ENCODE measurements around the gene SPNS2. TPM values are rescaled to one million over a fixed set of nuclear protein-coding genes. Genes with fewer than 3 reads are reported as not detected.

SPNS2 gene
- total and polyA plus RNA-seq, 2 donors (not counting 1 experiment from before 2014, with no cell fraction given), result 0.48 TPM; not detected in 1

GRCh38 chr17:4584101-4584916 is 85.6 kb downstream of the SPNS2 start, which contains the start of gene SMTNL2:
SMTNL2 (plus strand) TSS chr17:4584529; CDS start chr17:4584606, 77 bp downstream.
- peak within 1 kb of the TSS; percentile 52 for H3K9ac ChIP-seq (ENCODE audit: low read length)
- Mint-ChIP-seq H3K27me3 (peaks cover 44% of the 10 kb centered on the region), H3K4me1 (peaks cover 8% of the 10 kb centered on the region), H3K9me3 (ENCODE audit: insufficient read depth) (no peaks in the 10 kb centered on the region), H3K4me3 (peak within 1 kb of the TSS; percentile 88), H3K27ac (no peak within 1 kb of the TSS)
- no peaks in the 10 kb centered on the region for H3K79me2 ChIP-seq (ENCODE audit: control insufficient read depth, insufficient read depth, low read length)
- intact Hi-C loops (cut with micrococcal nuclease), result no loop called here
- WGBS (ENCODE audit: insufficient coverage), result 2% methylated on average over 100 of the region's 100 CpGs
- H3K27ac ChIP-seq (ENCODE audit: low read length in 2 of 2), result no peak within 1 kb of the TSS
- peak within 1 kb of the TSS; percentile 50 for H2AFZ ChIP-seq (ENCODE audit: insufficient read depth, low read depth, low read length, poor library complexity, severe bottlenecking)
- peaks cover 0 to 41% (median 22%) of the 10 kb centered on the region in 4 experiments for H3K27me3 ChIP-seq (replicated peaks in 1 of 4; ENCODE audit: control extremely low read depth in 1 of 4, control insufficient read depth in 3 of 4, insufficient read depth in 4 of 4, low read length in 3 of 4)
- no peak for TF ChIP-seq CTCF (IDR thresholded peaks at IDR 0.05)
- no peak for TF ChIP-seq EZH2 (IDR thresholded peaks at IDR 0.05; ENCODE audit: borderline replicate concordance, insufficient read depth, low read depth, low read length, poor library complexity, severe bottlenecking)
- H4K20me1 ChIP-seq (ENCODE audit: control insufficient read depth, insufficient read depth, low read length, poor library complexity, severe bottlenecking), result no peaks in the 10 kb centered on the region
- ATAC-seq (ENCODE audit: low read depth) (peak; percentile 58), DNase-seq (peak; percentile 51)
- POLR2A ChIA-PET, result interaction anchor here (0.6 kb wide), 1 partner anchor 20 kb away, joined by 3 read pairs; no protein-coding TSS in a partner anchor
- H3K4me1 ChIP-seq (ENCODE audit: control insufficient read depth in 2 of 2, insufficient read depth in 2 of 2, low read length in 2 of 2), result peaks cover 8 to 16% of the 10 kb centered on the region in 2 donors
- no peaks in the 10 kb centered on the region for H3K36me3 ChIP-seq (replicated peaks in 1 of 2; ENCODE audit: control extremely low read depth in 1 of 2, control insufficient read depth in 1 of 2, extremely low read depth in 1 of 2, insufficient read depth in 2 of 2, low read length in 1 of 2)
- peak within 1 kb of the TSS in 4 of 5 experiments; percentile 20 to 47 (median 41) for H3K4me3 ChIP-seq (ENCODE audit: control extremely low read depth in 1 of 5, extremely low read depth in 1 of 5, insufficient read depth in 1 of 5, low read depth in 2 of 5, low read length in 4 of 5)
- CTCF ChIA-PET, result no interaction called here
- peaks cover 0 to 7% (median 0%) of the 10 kb centered on the region in 3 donors for H3K9me3 ChIP-seq (ENCODE audit: control extremely low read depth in 1 of 3, control insufficient read depth in 2 of 3, insufficient read depth in 1 of 3, low read length in 2 of 3)
- peak within 1 kb of the TSS; percentile 89 for H3K4me2 ChIP-seq (replicated peaks; ENCODE audit: low read depth, low read length, poor library complexity, severe bottlenecking)

Measured in B cell (primary cell).